Retinal pigment epithelial cell (primary cell): ENCODE measurements around the gene OR51I2.

Source experiments
- DNase-seq: peaks from one replicate; pipeline ENCODE4 v3.0.0-alpha.2; 2010; ENCODE audit warnings: low read depth
- H3K4me3 ChIP-seq: 2 replicates; pipeline ENCODE4 v1.5.1; 2011; ENCODE audit warnings: mild to moderate bottlenecking, low read length, control low read depth, moderate library complexity
- TF ChIP-seq, protein P1 (sequence below): conservative IDR thresholded peaks from 2 replicates; pipeline ENCODE4 v1.5.1; 2011; ENCODE audit warnings: low read depth, low read length, control low read depth, inconsistent platforms

The OR51I2 gene

DNA sequence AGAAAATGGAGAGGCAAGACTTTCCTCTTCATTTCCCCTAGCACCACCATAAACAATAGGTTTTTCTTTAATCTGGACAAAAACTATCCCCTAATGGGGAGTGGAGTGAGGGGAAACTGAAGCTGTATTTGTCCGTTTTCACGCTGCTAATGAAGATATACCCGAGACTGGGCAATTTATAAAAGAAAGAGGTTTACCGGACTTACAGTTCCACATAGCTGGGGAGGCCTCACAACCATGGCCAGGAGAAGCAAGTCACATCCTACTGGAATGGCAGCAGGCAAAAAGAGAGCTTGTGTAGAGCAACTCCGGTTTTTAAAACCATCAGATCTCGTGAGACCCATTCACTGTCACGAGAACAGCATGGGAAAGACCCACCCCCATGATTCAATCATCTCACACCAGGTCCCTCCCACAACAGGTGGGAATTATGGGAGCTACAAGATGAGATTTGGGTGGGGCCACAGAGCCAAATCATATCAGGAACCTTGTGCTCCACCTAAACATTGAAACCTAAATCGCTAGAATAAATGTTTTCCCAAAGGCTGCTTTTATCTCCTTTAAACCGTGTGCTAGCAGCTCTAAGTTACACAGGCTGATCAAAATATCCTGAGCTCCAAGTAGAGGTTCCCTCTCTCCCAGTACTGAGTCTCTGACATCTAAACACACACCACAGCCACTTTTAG is 56.4 kb downstream of the OR51I2 start:
- DNase-seq = no peak
- H3K4me3 ChIP-seq = no peak overlapping the region
- TF ChIP-seq, protein P1, sequence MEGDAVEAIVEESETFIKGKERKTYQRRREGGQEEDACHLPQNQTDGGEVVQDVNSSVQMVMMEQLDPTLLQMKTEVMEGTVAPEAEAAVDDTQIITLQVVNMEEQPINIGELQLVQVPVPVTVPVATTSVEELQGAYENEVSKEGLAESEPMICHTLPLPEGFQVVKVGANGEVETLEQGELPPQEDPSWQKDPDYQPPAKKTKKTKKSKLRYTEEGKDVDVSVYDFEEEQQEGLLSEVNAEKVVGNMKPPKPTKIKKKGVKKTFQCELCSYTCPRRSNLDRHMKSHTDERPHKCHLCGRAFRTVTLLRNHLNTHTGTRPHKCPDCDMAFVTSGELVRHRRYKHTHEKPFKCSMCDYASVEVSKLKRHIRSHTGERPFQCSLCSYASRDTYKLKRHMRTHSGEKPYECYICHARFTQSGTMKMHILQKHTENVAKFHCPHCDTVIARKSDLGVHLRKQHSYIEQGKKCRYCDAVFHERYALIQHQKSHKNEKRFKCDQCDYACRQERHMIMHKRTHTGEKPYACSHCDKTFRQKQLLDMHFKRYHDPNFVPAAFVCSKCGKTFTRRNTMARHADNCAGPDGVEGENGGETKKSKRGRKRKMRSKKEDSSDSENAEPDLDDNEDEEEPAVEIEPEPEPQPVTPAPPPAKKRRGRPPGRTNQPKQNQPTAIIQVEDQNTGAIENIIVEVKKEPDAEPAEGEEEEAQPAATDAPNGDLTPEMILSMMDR = no peak
